Measurements from ENCODE around the gene CACNA1A. TPM values are rescaled to one million over a fixed set of nuclear protein-coding genes. Genes with fewer than 3 reads are reported as not detected.

Gene CACNA1A
- total RNA-seq, 2 experiments from 2014 or later = 0.25 to 0.35 TPM

GRCh38 chr19:13330285-13330684 is 176.0 kb downstream of the CACNA1A start:
- Mint-ChIP-seq H3K27me3 (peaks cover 14% of the 10 kb centered on the region), H3K4me3 (no peak overlapping the region), H3K27ac (no peak overlapping the region), H3K36me3 (ENCODE audit: low read depth) (no peaks in the 10 kb centered on the region), H3K4me1 (no peaks in the 10 kb centered on the region), H3K9me3 (ENCODE audit: low read depth) (no peaks in the 10 kb centered on the region)
- no peak for ATAC-seq
- ChIA-PET CTCF (no interaction called here), POLR2A (no interaction called here)
- intact Hi-C loops (cut with DNase I, micrococcal nuclease) = no loop called here
- no peak for DNase-seq

DNA sequence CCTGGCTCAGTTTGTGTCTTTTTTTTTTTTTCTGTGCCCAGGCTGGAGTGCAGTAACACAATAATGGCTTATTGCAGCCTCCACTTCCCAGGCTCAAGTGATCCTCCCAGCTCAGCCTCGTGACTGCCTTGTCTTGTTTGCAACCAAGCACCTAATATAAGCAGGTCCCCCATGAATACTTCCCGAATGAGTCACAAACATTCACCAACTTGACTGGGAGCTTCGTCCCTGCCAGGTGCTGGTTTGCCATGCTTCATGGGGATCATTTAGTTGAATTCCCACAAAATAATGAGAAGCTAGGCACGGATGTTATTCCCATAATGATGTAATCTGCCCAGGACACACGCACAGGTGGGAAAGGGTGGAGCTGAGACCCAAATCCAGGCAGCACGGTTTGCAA is 176.5 kb downstream of the CACNA1A start:
- peaks cover 14% of the 10 kb centered on the region for H3K27me3 Mint-ChIP-seq
- H3K4me1 Mint-ChIP-seq = no peaks in the 10 kb centered on the region
- ATAC-seq (no peak), DNase-seq (no peak)
- ChIA-PET CTCF (interaction anchor here (1.0 kb wide), 1 partner anchor 354 kb away, joined by 3 read pairs; no protein-coding TSS in a partner anchor), POLR2A (no interaction called here)
- H3K9me3 Mint-ChIP-seq (ENCODE audit: low read depth) = no peaks in the 10 kb centered on the region
- H3K36me3 Mint-ChIP-seq (ENCODE audit: low read depth) = no peaks in the 10 kb centered on the region
- H3K27ac Mint-ChIP-seq = no peak overlapping the region
- intact Hi-C loops (cut with DNase I, micrococcal nuclease) = no loop called here
- no peak overlapping the region for H3K4me3 Mint-ChIP-seq

DNA sequence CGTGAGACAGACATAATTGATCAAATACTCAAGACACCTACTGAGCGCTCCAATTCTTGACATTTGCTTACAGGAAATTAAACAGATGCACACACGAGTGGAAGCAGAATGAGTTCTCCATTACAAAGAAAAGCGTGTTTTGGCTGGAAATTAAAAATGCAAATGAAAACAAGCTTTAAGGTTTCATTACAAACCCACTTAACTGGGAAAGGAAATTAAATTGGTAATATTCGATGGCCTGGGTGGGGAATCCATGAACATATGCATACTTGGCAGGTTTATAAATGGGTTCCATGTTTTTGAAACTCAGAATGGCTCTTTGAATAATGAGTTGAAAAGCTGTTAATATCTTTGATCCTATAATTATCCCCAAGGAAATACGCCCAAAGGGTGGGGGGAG is 178.0 kb downstream of the CACNA1A start:
- no peak overlapping the region for H3K27ac Mint-ChIP-seq

DNA sequence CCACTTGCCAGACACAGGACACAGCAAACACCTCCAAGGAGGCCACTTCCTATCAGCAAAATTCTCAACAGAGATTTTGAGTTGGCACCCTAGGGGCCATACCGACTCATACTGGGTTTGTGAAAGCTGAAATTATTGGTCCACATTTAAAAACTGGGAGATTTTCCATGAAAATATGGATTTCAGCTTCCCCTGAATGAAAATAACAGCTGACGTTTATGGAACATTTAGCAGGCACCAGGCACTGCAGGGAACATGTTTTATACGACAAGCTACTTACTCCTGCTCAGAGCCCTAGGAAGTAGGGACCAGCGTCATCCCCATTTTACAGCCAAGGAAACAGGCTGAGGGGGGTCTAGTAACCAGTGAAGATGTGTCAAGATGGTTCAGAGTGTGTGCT is 186.8 kb downstream of the CACNA1A start:
- peaks cover 31% of the 10 kb centered on the region for H3K27me3 Mint-ChIP-seq
- intact Hi-C loops (cut with DNase I, micrococcal nuclease) = no loop called here
- H3K27ac Mint-ChIP-seq = no peak overlapping the region
- peaks cover 5% of the 10 kb centered on the region for H3K9me3 Mint-ChIP-seq (ENCODE audit: low read depth)
- DNase-seq (no peak), ATAC-seq (no peak)
- no peaks in the 10 kb centered on the region for H3K4me1 Mint-ChIP-seq
- ChIA-PET POLR2A (no interaction called here), CTCF (no interaction called here)
- no peak overlapping the region for H3K4me3 Mint-ChIP-seq
- no peaks in the 10 kb centered on the region for H3K36me3 Mint-ChIP-seq (ENCODE audit: low read depth)

More for the DNA sequence above, 178.0 kb downstream of the CACNA1A start:
- ATAC-seq (no peak), DNase-seq (no peak)
- ChIA-PET CTCF (no interaction called here), POLR2A (no interaction called here)
- Mint-ChIP-seq H3K4me3 (no peak overlapping the region), H3K27me3 (peaks cover 18% of the 10 kb centered on the region), H3K36me3 (ENCODE audit: low read depth) (no peaks in the 10 kb centered on the region), H3K4me1 (no peaks in the 10 kb centered on the region), H3K9me3 (ENCODE audit: low read depth) (peaks cover 3% of the 10 kb centered on the region)
- intact Hi-C loops (cut with DNase I, micrococcal nuclease) = no loop called here

DNA sequence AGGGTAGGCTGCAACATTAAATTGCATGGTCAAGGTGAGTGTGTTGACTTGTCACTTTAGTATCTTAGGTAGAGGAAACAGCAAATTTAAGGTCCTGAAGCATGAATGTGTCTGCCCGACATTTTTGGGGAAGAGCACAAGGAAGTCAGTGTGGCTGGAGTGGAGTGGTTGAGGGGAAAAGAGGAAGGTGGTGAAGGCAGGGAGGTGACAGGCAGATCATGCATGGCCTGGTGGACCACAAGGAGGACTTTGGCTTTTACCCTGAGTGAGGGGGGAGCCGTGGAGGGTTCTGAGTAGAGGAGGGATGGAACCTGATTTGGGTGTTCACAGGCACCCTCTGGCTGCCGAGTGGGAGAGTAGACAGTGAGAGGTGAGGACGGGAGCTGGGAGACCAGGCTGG is 188.1 kb downstream of the CACNA1A start:
- intact Hi-C loops (cut with DNase I, micrococcal nuclease) = no loop called here
- H3K4me1 Mint-ChIP-seq = no peaks in the 10 kb centered on the region
- ATAC-seq (no peak), DNase-seq (no peak)
- POLR2A ChIA-PET = no interaction called here
- H3K4me3 Mint-ChIP-seq = no peak overlapping the region
- H3K9me3 Mint-ChIP-seq (ENCODE audit: low read depth) = peaks cover 2% of the 10 kb centered on the region
- CTCF ChIA-PET = no interaction called here
- no peak overlapping the region for H3K27ac Mint-ChIP-seq
- peaks cover 24% of the 10 kb centered on the region for H3K27me3 Mint-ChIP-seq
- H3K36me3 Mint-ChIP-seq (ENCODE audit: low read depth) = no peaks in the 10 kb centered on the region

- intact Hi-C loops (cut with DNase I, micrococcal nuclease) = no loop called here
- Mint-ChIP-seq H3K9me3 (ENCODE audit: low read depth) (peaks cover 2% of the 10 kb centered on the region), H3K36me3 (ENCODE audit: low read depth) (no peaks in the 10 kb centered on the region), H3K27me3 (peaks cover 16% of the 10 kb centered on the region), H3K4me1 (no peaks in the 10 kb centered on the region), H3K27ac (no peak overlapping the region), H3K4me3 (no peak overlapping the region)
- DNase-seq (no peak), ATAC-seq (no peak)
- POLR2A ChIA-PET = no interaction called here
- CTCF ChIA-PET = no interaction called here
Observed at GRCh38 chr19:13315495-13315894, 190.8 kb downstream of the CACNA1A start.

DNA sequence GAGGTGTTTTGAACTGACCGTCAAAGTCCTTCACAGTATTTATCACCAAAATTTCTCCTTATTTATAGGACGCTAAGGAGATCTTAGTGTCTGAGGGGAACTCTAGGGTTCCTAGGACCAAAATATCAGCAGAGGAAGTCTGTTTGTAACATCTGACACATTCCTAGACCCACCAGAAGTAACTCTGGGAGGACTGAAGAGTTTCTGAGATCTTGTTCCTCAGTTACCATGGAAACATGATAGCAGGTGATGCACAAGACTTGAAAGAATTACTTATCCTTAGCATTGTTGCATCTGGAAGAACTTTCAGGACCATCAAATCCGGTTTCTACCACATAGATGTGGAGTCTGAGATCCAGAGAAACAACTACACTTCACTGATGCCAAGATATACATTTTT is 191.5 kb downstream of the CACNA1A start:
- DNase-seq (no peak), ATAC-seq (no peak)
- Mint-ChIP-seq H3K4me3 (no peak overlapping the region), H3K4me1 (no peaks in the 10 kb centered on the region), H3K9me3 (ENCODE audit: low read depth) (peaks cover 2% of the 10 kb centered on the region), H3K27ac (no peak overlapping the region), H3K36me3 (ENCODE audit: low read depth) (no peaks in the 10 kb centered on the region), H3K27me3 (peaks cover 18% of the 10 kb centered on the region)
- CTCF ChIA-PET = no interaction called here
- intact Hi-C loops (cut with DNase I, micrococcal nuclease) = no loop called here
- POLR2A ChIA-PET = no interaction called here

DNA sequence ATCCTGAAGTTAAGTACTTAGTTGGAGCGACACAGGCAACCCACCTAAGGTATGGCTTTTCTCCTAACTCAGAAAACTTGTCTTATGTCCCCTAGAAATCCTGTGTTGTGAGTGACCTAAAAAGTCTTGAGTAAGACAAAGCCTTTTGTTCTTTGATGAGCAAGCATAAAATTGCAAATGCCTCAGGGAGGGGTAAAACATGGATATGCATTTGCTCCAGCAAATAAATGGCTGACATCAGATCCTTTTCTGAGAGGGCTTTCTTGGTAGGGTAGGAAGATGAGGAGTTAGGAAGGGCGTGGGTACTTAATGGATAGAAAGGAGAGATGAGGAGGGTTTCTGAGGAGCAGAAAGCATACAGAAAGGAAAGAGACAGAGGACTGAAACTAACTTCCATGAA is 192.4 kb downstream of the CACNA1A start:
- intact Hi-C loops (cut with DNase I, micrococcal nuclease) = no loop called here
- ChIA-PET CTCF (interaction anchor here (0.7 kb wide), 1 partner anchor 250 kb away, joined by 3 read pairs; no protein-coding TSS in a partner anchor), POLR2A (no interaction called here)
- ATAC-seq (no peak), DNase-seq (no peak)
- H3K36me3 Mint-ChIP-seq (ENCODE audit: low read depth) = no peaks in the 10 kb centered on the region
- no peak overlapping the region for H3K4me3 Mint-ChIP-seq
- no peaks in the 10 kb centered on the region for H3K4me1 Mint-ChIP-seq
- H3K27ac Mint-ChIP-seq = no peak overlapping the region
- peaks cover 15% of the 10 kb centered on the region for H3K27me3 Mint-ChIP-seq
- peaks cover 2% of the 10 kb centered on the region for H3K9me3 Mint-ChIP-seq (ENCODE audit: low read depth)

DNA sequence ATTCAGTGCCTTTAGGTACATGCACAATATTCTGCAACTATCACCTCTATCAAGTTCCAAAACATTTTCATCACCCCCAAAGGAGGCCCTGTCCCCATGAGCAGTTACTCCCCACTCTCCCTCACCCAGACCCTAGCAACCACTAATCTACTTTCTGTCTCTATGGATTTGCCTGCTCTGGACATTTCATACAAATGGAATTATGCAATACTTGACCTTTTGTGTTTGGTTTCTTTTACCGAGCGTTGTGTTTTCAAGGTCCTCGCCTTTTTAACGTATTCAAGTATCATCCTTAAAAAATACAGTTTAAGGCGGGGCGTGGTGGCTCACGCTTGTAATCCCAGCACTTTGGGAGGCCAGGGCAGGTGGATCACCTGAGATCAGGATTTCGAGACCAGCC is 196.4 kb downstream of the CACNA1A start:
- Mint-ChIP-seq H3K4me3 (no peak overlapping the region), H3K9me3 (ENCODE audit: low read depth) (no peaks in the 10 kb centered on the region), H3K4me1 (no peaks in the 10 kb centered on the region), H3K36me3 (ENCODE audit: low read depth) (no peaks in the 10 kb centered on the region), H3K27me3 (peaks cover 7% of the 10 kb centered on the region), H3K27ac (no peak overlapping the region)
- ATAC-seq (no peak), DNase-seq (no peak)
- intact Hi-C loops (cut with DNase I, micrococcal nuclease) = no loop called here
- POLR2A ChIA-PET = no interaction called here
- CTCF ChIA-PET = no interaction called here

DNA sequence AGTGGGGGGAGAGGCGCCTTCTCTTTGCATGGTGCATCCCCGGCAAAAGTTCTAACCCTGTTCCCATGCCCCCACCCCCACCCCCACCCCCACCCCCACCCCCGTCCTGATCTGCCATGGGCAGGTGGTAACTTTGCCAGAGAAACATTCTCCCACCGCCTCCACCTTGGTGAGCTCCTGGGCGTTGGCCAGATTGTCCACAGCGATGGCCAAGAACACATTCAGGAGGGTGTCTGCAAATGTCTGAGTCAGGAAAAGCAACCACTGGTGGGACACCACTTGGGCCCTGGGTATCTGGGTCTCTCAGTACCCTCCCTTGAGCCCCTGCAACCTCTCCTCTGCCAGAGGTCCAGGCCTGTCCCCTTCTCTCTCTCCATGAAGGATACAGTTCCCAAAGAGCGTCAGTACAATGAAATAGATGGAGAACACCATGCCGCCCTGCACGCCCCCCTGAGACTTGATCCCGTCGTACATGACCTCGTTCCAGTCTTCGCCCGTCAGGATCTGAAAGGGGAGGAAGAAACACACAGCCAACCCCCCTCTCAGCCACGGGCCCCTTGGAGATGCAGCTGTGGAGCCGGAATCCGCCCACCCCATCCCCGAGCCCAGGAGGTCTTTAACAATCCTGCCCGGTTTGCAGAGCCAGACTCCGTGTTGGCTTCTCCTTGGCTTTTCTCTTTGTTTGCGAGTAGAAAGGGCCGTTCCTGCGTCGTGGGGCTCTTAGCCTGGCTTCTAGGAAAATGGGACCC is 202.7 kb downstream of the CACNA1A start:
- Mint-ChIP-seq H3K4me3 (no peak overlapping the region), H3K27ac (no peak overlapping the region), H3K9me3 (ENCODE audit: low read depth) (no peaks in the 10 kb centered on the region), H3K36me3 (ENCODE audit: low read depth) (no peaks in the 10 kb centered on the region), H3K27me3 (peaks cover 39% of the 10 kb centered on the region), H3K4me1 (peaks cover 5% of the 10 kb centered on the region)
- ChIA-PET POLR2A (no interaction called here), CTCF (no interaction called here)
- intact Hi-C loops (cut with DNase I, micrococcal nuclease) = no loop called here
- ATAC-seq (no peak), DNase-seq (no peak)

DNA sequence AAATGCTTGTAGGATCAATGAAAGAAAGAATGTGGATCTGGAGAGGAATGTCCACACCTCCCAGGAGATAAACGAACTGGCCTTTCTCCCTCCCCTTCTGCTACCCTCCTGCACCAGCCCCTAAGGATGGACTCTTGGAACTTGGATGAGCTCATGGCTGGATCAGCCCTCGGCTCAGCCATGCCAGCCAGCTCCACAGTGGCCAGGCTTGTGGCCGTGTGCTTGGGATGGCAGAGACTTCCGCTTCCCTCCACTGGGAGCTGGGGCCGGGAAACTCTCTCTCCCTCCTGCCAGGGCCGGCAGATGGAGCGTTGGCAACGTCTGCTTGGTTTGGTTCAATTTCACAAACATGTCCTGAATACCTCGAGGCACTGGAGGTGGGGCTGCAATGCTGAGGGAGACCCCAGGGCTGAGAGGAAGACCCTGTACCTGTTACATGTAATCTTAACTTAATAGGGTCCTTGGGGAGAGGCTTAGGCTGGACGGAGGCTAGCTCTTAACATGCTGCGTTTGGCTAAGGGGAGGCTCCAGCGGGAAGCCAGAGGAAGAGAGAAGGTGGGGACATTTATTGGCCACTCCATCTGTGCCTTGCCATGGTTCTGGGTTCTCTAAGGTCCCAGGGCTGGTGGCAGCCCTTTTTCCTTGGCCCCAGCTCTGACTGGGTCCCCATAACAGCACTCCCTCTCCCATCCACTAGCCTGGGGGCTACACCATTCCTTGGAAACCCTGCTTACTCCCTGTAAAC is 203.6 kb downstream of the CACNA1A start:
- Mint-ChIP-seq H3K36me3 (ENCODE audit: low read depth) (no peaks in the 10 kb centered on the region), H3K27ac (no peak overlapping the region), H3K9me3 (ENCODE audit: low read depth) (no peaks in the 10 kb centered on the region), H3K4me1 (peaks cover 5% of the 10 kb centered on the region), H3K27me3 (peaks cover 39% of the 10 kb centered on the region), H3K4me3 (no peak overlapping the region)
- POLR2A ChIA-PET = no interaction called here
- CTCF ChIA-PET = interaction anchor here (0.5 to 1.1 kb wide), 2 partner anchors 33 to 518 kb away, joined by 3 to 5 read pairs; no protein-coding TSS in a partner anchor
- intact Hi-C loops (cut with DNase I, micrococcal nuclease) = no loop called here
- ATAC-seq = no peak
- no peak for DNase-seq

DNA sequence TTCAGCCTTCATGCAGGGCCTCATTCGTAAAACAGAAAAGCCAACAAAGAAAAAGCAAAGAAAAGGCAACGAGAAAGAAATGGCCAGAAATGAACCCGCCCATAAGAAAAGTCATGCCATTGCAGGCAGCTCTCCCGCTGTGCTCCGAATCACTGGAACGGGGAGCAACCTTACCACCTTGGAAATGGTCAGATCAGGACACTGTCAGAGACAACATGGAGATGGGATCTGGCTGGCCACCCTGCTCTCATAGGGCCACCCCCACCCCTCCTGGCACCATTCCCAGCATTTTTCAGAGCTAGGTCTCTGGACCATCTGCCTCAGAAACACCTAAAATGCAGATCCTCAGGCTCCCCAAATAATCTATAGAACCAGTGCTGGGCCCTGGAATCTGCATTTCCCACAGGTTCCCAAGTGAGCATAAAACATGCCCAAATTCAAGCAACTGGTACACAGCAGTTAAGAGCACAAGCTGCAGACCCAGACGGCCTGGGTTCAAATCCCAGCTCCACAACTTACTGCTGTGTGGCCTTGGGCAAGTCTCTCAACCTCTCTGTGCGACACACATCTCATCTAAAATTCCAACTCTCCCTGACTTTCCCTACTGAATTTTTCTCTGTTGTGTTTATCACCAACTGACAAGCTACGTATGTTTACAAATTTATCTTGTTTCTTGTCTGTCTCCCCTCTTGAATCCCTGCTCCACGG is 204.5 kb downstream of the CACNA1A start:
- POLR2A ChIA-PET = no interaction called here
- no peaks in the 10 kb centered on the region for H3K9me3 Mint-ChIP-seq (ENCODE audit: low read depth)
- peaks cover 5% of the 10 kb centered on the region for H3K4me1 Mint-ChIP-seq
- CTCF ChIA-PET = interaction anchor here (0.5 to 1.1 kb wide), 2 partner anchors 33 to 519 kb away, joined by 3 to 5 read pairs; no protein-coding TSS in a partner anchor
- H3K27ac Mint-ChIP-seq = no peak overlapping the region
- intact Hi-C loops (cut with DNase I, micrococcal nuclease) = no loop called here
- DNase-seq (no peak), ATAC-seq (no peak)
- peaks cover 41% of the 10 kb centered on the region for H3K27me3 Mint-ChIP-seq
- no peaks in the 10 kb centered on the region for H3K36me3 Mint-ChIP-seq (ENCODE audit: low read depth)
- H3K4me3 Mint-ChIP-seq = no peak overlapping the region

Measured in activated CD4-positive, alpha-beta T cell treated with anti-CD3 and anti-CD28 coated beads for 36 hours (primary cell).